HG02870 (cell line): ENCODE results near the gene RUNDC1.
"Not testable (repeated sequence)": the region's sequence is repeated elsewhere in the genome, so short reads cannot be mapped to it uniquely, and the experiment has no call there.

Experiments
- ATAC-seq: cut with Tn5 transposase; IDR thresholded peaks from one replicate; pipeline ENCODE4 v1.9.1; 2021; ENCODE audit warnings: mild to moderate bottlenecking, moderate library complexity; ENCODE audit not compliant: unreplicated experiment

Gene RUNDC1

GRCh38 chr17:42980274-42980765 is at the start of gene RUNDC1:
Gene RUNDC1, plus strand, starts transcription at chr17:42980565. Its CDS starts 12 bp downstream, at chr17:42980577.
- peak; percentile 54 for ATAC-seq

GRCh38 chr17:42937712-42938596 is 42.4 kb upstream of the RUNDC1 start:
- no peak for ATAC-seq

GRCh38 chr17:42944211-42944610 is 36.2 kb upstream of the RUNDC1 start:
- no peak for ATAC-seq

- no peak for ATAC-seq
These were observed 33.6 kb upstream of the RUNDC1 start for GRCh38 chr17:42946812-42947211.

GRCh38 chr17:42950044-42950783 is 30.2 kb upstream of the RUNDC1 start:
- ATAC-seq, result no peak

- no peak for ATAC-seq
These were observed 26.7 kb upstream of the RUNDC1 start for GRCh38 chr17:42953669-42954068.

GRCh38 chr17:42964161-42964932 is 16.0 kb upstream of the RUNDC1 start, which contains the start of gene AARSD1:
Gene AARSD1, minus strand, starts transcription at chr17:42964454. Its CDS starts 14 bp downstream, at chr17:42964440.
- ATAC-seq, result peak; percentile 76

- no peak for ATAC-seq
These were observed 12.4 kb upstream of the RUNDC1 start for GRCh38 chr17:42967925-42968324.

- no peak for ATAC-seq
These were observed 11.3 kb upstream of the RUNDC1 start for GRCh38 chr17:42969001-42969581.

GRCh38 chr17:42971589-42971988 is 8.8 kb upstream of the RUNDC1 start:
- ATAC-seq, result no peak

GRCh38 chr17:42973323-42973722 is 7.0 kb upstream of the RUNDC1 start:
- ATAC-seq, result not testable (repeated sequence)

GRCh38 chr17:42975265-42975664 is 5.1 kb upstream of the RUNDC1 start:
- ATAC-seq, result no peak

- not testable (repeated sequence) for ATAC-seq
These were observed 4.7 kb upstream of the RUNDC1 start for GRCh38 chr17:42975701-42976100.

- ATAC-seq, result no peak
These were observed 673 bp upstream of the RUNDC1 start, which contains the start of gene PTGES3L for GRCh38 chr17:42979511-42980273. Gene PTGES3L, minus strand, starts transcription at chr17:42980080. Its CDS starts 27 bp downstream, at chr17:42980053.

- ATAC-seq, result peak; percentile 30
These were observed 517 bp downstream of the RUNDC1 start for GRCh38 chr17:42980766-42981397.

GRCh38 chr17:42982266-42982665 is 1.9 kb downstream of the RUNDC1 start:
- ATAC-seq, result no peak

GRCh38 chr17:42985225-42985624 is 4.9 kb downstream of the RUNDC1 start:
- peak; percentile 43 for ATAC-seq

- ATAC-seq, result no peak
These were observed 8.8 kb downstream of the RUNDC1 start for GRCh38 chr17:42989141-42989540.
